HepG2 (cell line): ENCODE measurements around the gene GRAP. TPM values are rescaled to one million over a fixed set of nuclear protein-coding genes. Genes with fewer than 3 reads are reported as not detected.
A peak's percentile ranks its signal among the peaks of the same experiment; 100 is the strongest.
"Not testable (repeated sequence)": the region's sequence is repeated elsewhere in the genome, so short reads cannot be mapped to it uniquely, and the experiment has no call there.

Experiments used
- ATAC-seq: fragments of 200-7000 bp; cut with Tn5 transposase; 3 replicates; pipeline ENCODE4 v1.9.1; 2020; ENCODE audit warnings: mild to moderate bottlenecking, moderate library complexity
- BruUV-seq: library from RNA; stranded (reverse); fragments of 400-500 nt; replicated peaks from 2 replicates; lab custom pipeline; 2021; lab: Mats Ljungman, UMichigan
- CTCF ChIA-PET: fragments of 300-600 bp; formaldehyde crosslinking; extraction: SDS; loops from one replicate; lab custom pipeline; 2021; ENCODE audit warnings: low total read pairs, inconsistent platforms, low intra/inter-chr PET ratio; lab: Yijun Ruan, JAX
- POLR2A ChIA-PET: fragments of 350-600 bp; sonication (Branson Sonifier 250); formaldehyde crosslinking; loops from one replicate; lab custom pipeline; 2020; ENCODE audit warnings: antibody characterized with exemption, inconsistent platforms; lab: Yijun Ruan, JAX
- DNase-seq: peaks from one replicate; pipeline ENCODE4 v3.0.0-alpha.2; 2015; ENCODE audit warnings: low spot score
- FAIRE-seq: peaks from 3 replicates; lab custom pipeline; 2011; peaks lifted over from hg19 to GRCh38; lab: Jason Lieb, UNC
- H2AFZ ChIP-seq: one replicate; pipeline ENCODE4 v1.6.1; 2011; ENCODE audit warnings: low read length, inconsistent platforms
- H3K27ac ChIP-seq: fragments of 300-600 bp; 3 replicates; pipeline ENCODE4 v1.8.0; 2011; ENCODE audit warnings: mixed run types, mild to moderate bottlenecking, mixed read lengths, low read length, inconsistent platforms; ENCODE audit not compliant: insufficient read depth; ENCODE audit errors: extremely low read length
- H3K27me3 ChIP-seq, 2 experiments: fragments of 200-600 bp in 1 of 2; 2 replicates in 1 of 2; 3 replicates in 1 of 2; pipeline versions ENCODE4 v1.6.0 to v1.8.0; 2011; ENCODE audit warnings: low read length in 2 of 2, mild to moderate bottlenecking in 2 of 2, moderate library complexity in 2 of 2, inconsistent platforms in 1 of 2; ENCODE audit not compliant: insufficient read depth in 2 of 2, control insufficient read depth in 1 of 2
- H3K36me3 ChIP-seq, 2 experiments: fragments of 200-600 bp in 1 of 2; replicated peaks in 1 of 2; 2 replicates in 1 of 2; 3 replicates in 1 of 2; pipeline versions ENCODE4 v1.5.1 to v1.8.0; 2011; ENCODE audit warnings: low read length in 2 of 2, inconsistent platforms in 1 of 2; ENCODE audit not compliant: insufficient read depth in 2 of 2, control insufficient read depth in 1 of 2
- H3K4me1 ChIP-seq: 2 replicates; pipeline ENCODE4 v1.5.1; 2012; ENCODE audit warnings: low read length, inconsistent platforms; ENCODE audit not compliant: insufficient read depth
- H3K4me2 ChIP-seq: 2 replicates; pipeline ENCODE4 v1.6.0; 2011; ENCODE audit warnings: low read depth, low read length, inconsistent platforms
- H3K4me3 ChIP-seq, 3 experiments: fragments of 200-600 bp in 1 of 3; sonication (generic), shearing (Covaris generic) in 1 of 3; replicated peaks in 1 of 3; 2 replicates each; pipeline ENCODE4 v1.5.1; 2011 to 2016; ENCODE audit warnings: low read length in 3 of 3, inconsistent platforms in 2 of 3, low read depth in 2 of 3, mild to moderate bottlenecking in 2 of 3, control low read depth in 1 of 3, mixed read lengths in 1 of 3; ENCODE audit not compliant: insufficient read depth in 1 of 3
- H3K79me2 ChIP-seq: one replicate; pipeline ENCODE4 v1.6.1; 2011; ENCODE audit warnings: low read length, inconsistent platforms; ENCODE audit not compliant: insufficient read depth
- H3K9ac ChIP-seq: 2 replicates; pipeline ENCODE4 v1.6.0; 2011; ENCODE audit warnings: mild to moderate bottlenecking, low read depth, low read length, inconsistent platforms; ENCODE audit not compliant: insufficient read depth
- H3K9me3 ChIP-seq: 2 replicates; pipeline ENCODE4 v1.5.1; 2012; ENCODE audit warnings: mild to moderate bottlenecking, low read length
- H4K20me1 ChIP-seq: 2 replicates; pipeline ENCODE4 v1.6.0; 2011; ENCODE audit warnings: inconsistent platforms, mild to moderate bottlenecking, low read length, moderate library complexity; ENCODE audit not compliant: insufficient read depth
- WGBS: methylation state at CpG from one replicate; pipeline ENCODE4 v1.1.6; 2017; ENCODE audit warnings: low lambda C conversion rate; 5-methylcytosine and 5-hydroxymethylcytosine counted together
- in situ Hi-C: cut with HindIII; loops from 2 replicates; pipeline ENCODE4 v1.10.0; 2017; ENCODE audit warnings: low pct_unique_long_range_greater_than_20kb; ENCODE audit not compliant: extremely low pct_ligation_motif_present
- intact Hi-C: fragments of 100-400 bp; cut with micrococcal nuclease; formaldehyde crosslinking; loops from one replicate; pipeline ENCODE4 v1.10.0; 2022; ENCODE audit not compliant: unreplicated experiment
- polyA plus RNA-seq, 8 experiments: library from polyadenylated mRNA; depleted of rRNA in 3 of 8; stranded (reverse) in 7 of 8; unstranded in 1 of 8; fragments of >200 nt; fragmentation: Illumina TruSeq in 4 of 8; extraction: Trizol in 4 of 8; gene quantifications; 2 replicates each; pipeline versions ENCODE4 v1.2.1 to v1.2.3, GENCODE V29; 2011 to 2016; ENCODE audit warnings: low read depth in 4 of 8, missing spikeins in 1 of 8, mixed read lengths in 1 of 8; ENCODE audit not compliant: insufficient read depth in 1 of 8
- total RNA-seq, 5 experiments: library from RNA; depleted of rRNA; stranded (reverse); fragments of >200 nt; fragmentation: Illumina TruSeq; extraction: Trizol; gene quantifications; 2 replicates each; pipeline ENCODE4 v1.2.3, GENCODE V29; 2016; ENCODE audit warnings: low read depth in 1 of 5

Gene GRAP
- total and polyA plus RNA-seq, 2 of the 13 experiments (the other 11 are each of a cell fraction or from before 2014, with no cell fraction given): 0.77 to 1.7 TPM

- H3K27me3 ChIP-seq, H3K9ac ChIP-seq, H3K27ac ChIP-seq, BruUV-seq, H3K4me3 ChIP-seq, H3K4me1 ChIP-seq, ATAC-seq, DNase-seq, H3K79me2 ChIP-seq, in situ Hi-C loops, intact Hi-C loops, H2AFZ ChIP-seq, CTCF ChIA-PET, H3K9me3 ChIP-seq, H3K4me2 ChIP-seq, H4K20me1 ChIP-seq, POLR2A ChIA-PET, FAIRE-seq, H3K36me3 ChIP-seq: not testable (repeated sequence)
- WGBS: no CpG with 5 or more reads among the region's 9 CpGs
Observed at GRCh38 chr17:19040350-19040749, 6.4 kb downstream of the GRAP start.

GRCh38 chr17:19038730-19039129, 8.0 kb downstream of the GRAP start:
- H3K9ac ChIP-seq, FAIRE-seq, H3K4me1 ChIP-seq, CTCF ChIA-PET, H3K36me3 ChIP-seq, POLR2A ChIA-PET, H3K9me3 ChIP-seq, H3K4me2 ChIP-seq, ATAC-seq, DNase-seq, H3K79me2 ChIP-seq, H4K20me1 ChIP-seq, BruUV-seq, in situ Hi-C loops, H3K27me3 ChIP-seq, intact Hi-C loops, H2AFZ ChIP-seq, H3K27ac ChIP-seq, H3K4me3 ChIP-seq: not testable (repeated sequence)
- no CpG with 5 or more reads among the region's 12 CpGs for WGBS

DNA sequence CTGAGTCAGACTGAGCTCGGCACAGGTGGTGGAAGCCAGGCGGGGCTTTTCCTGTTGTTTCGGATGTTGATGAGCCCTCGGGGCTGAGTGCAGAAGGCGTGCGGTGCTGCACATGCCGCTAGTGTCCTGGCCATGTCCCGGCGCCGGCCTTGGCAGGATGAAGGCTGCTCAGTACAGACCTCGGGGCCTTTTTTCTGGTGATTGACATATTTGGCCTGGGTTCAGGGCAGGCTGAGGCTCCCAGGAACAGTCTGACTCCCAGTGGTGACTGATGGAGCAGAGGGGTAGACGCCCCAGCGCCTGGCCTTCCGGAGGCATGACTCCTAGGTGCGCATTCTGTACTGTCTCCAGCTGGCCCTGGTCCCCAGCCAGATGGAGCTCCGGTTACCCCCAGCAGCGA, 8.8 kb downstream of the GRAP start:
- H4K20me1 ChIP-seq, BruUV-seq, H3K4me1 ChIP-seq, DNase-seq, H3K27me3 ChIP-seq, H3K9ac ChIP-seq, H3K27ac ChIP-seq, H3K79me2 ChIP-seq, H3K4me2 ChIP-seq, intact Hi-C loops, CTCF ChIA-PET, H3K4me3 ChIP-seq, H2AFZ ChIP-seq, H3K9me3 ChIP-seq, in situ Hi-C loops, POLR2A ChIA-PET, H3K36me3 ChIP-seq, FAIRE-seq: not testable (repeated sequence)
- no CpG with 5 or more reads among the region's 17 CpGs for WGBS
- ATAC-seq: peak; percentile 69

DNA sequence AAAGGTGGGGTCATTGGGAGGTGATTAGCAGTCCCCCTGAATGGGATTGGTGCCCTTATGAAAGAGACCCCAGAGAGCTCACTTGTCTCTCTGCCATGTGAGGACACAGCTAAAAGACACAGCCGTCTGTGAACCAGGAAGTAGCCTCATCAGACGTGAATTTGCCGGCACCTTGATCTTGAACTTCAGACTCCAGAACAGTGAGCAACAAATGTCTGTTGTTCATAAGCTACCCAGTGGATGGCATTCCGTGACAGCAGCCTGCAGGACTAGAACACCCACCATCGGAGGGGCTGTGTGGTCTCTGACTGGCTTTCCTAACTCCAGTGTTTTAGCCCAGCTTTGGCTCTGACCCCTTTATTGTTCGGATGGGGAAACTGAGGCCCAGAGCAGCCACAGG, 9.2 kb downstream of the GRAP start:
- H3K4me2 ChIP-seq, H3K27ac ChIP-seq, DNase-seq, H4K20me1 ChIP-seq, H3K9me3 ChIP-seq, H3K27me3 ChIP-seq, BruUV-seq, H2AFZ ChIP-seq, H3K4me3 ChIP-seq, H3K4me1 ChIP-seq, POLR2A ChIA-PET, intact Hi-C loops, H3K36me3 ChIP-seq, H3K79me2 ChIP-seq, H3K9ac ChIP-seq, CTCF ChIA-PET, in situ Hi-C loops: not testable (repeated sequence)
- no CpG with 5 or more reads among the region's 6 CpGs for WGBS
- ATAC-seq (peak; percentile 58), FAIRE-seq (peak; percentile 96)
